Gastrocnemius medialis (tissue), 4 donors: Measurements from ENCODE around the gene RIPOR1. TPM values are rescaled to one million over a fixed set of nuclear protein-coding genes. Genes with fewer than 3 reads are reported as not detected.

Experiments
- ATAC-seq, 2 donors: fragments of 150-250 bp; one replicate each; pipeline ENCODE4 v1.9.1; 2016
- DNase-seq, 2 donors: peaks; one replicate each; pipeline ENCODE4 v3.0.0-alpha.2; 2019
- H3K27ac ChIP-seq, 4 donors: fragments of 200-600 bp; sonication (generic); 1 replicate in 1 of 4; 2 replicates in 3 of 4; pipeline ENCODE4 v1.5.1; 2016 to 2018; ENCODE audit warnings: mild to moderate bottlenecking in 2 of 4, moderate library complexity in 1 of 4
- H3K27me3 ChIP-seq, 3 donors: fragments of 200-600 bp; sonication (generic) in 2 of 3; 1 replicate in 1 of 3; 2 replicates in 2 of 3; pipeline versions ENCODE4 v1.5.1 to v1.6.0; 2016 to 2019; ENCODE audit warnings: mild to moderate bottlenecking in 1 of 3, moderate library complexity in 1 of 3
- H3K36me3 ChIP-seq, 2 donors: fragments of 200-600 bp; sonication (generic) in 1 of 2; one replicate each; pipeline ENCODE4 v1.5.1; 2017 to 2018
- H3K4me1 ChIP-seq, 2 donors: fragments of 200-600 bp; sonication (generic) in 1 of 2; one replicate each; pipeline ENCODE4 v1.5.1; 2016 to 2017; ENCODE audit warnings: mild to moderate bottlenecking in 2 of 2
- H3K4me3 ChIP-seq, 4 donors: fragments of 200-600 bp; sonication (generic) in 3 of 4; 1 replicate in 1 of 4; 2 replicates in 3 of 4; pipeline ENCODE4 v1.5.1; 2016 to 2019; ENCODE audit warnings: mild to moderate bottlenecking in 2 of 4
- H3K9me3 ChIP-seq, 3 donors: fragments of 200-600 bp; sonication (generic) in 2 of 3; 1 replicate in 1 of 3; 2 replicates in 2 of 3; pipeline ENCODE4 v1.5.1; 2016 to 2019
- POLR2A ChIP-seq, 2 donors: fragments of 450-650 bp; IDR thresholded peaks; one replicate each; pipeline ENCODE4 v1.6.1; 2017; ENCODE audit warnings: antibody characterized with exemption in 2 of 2, mild to moderate bottlenecking in 2 of 2, moderate library complexity in 2 of 2
- in situ Hi-C, 4 donors: fragments of 200-750 bp; cut with MboI; loops; one replicate each; pipeline versions ENCODE4 v1.15.0 to v1.8.0; 2017; ENCODE audit warnings: low sequenced_read_pairs in 4 of 4
- intact Hi-C: fragments of 100-400 bp; cut with DNase I; formaldehyde crosslinking; loops from one replicate; pipeline ENCODE4 v1.15.1; 2023; ENCODE audit warnings: low total_unique reads
- total RNA-seq, 4 donors: library from RNA; depleted of rRNA; stranded (reverse); fragments of >200 nt; gene quantifications; one replicate each; pipeline versions ENCODE4 v1.1.0 to v1.2.3, GENCODE V29; 2016
- TF ChIP-seq, protein P1 (sequence below), 5 experiments: fragments of 450-650 bp in 3 of 5; fragments of 200-600 bp in 2 of 5; sonication (generic) in 2 of 5; IDR thresholded peaks in 4 of 5; conservative IDR thresholded peaks in 1 of 5; 1 replicate in 4 of 5; 2 replicates in 1 of 5; pipeline ENCODE4 v1.5.1; 2016 to 2019; ENCODE audit warnings: antibody characterized with exemption in 5 of 5, mild to moderate bottlenecking in 3 of 5, moderate library complexity in 3 of 5

Gene RIPOR1
- total RNA-seq, 4 donors from 2014 or later: 10.6 to 65.4 (median 25.1) TPM

- Histone ChIP-seq H3K27me3 (no peaks in the 10 kb centered on the region), H3K4me3 (no peak overlapping the region), H3K27ac (no peak overlapping the region), H3K4me1 (peaks cover 9 to 31% of the 10 kb centered on the region in 2 donors), H3K36me3 (peaks cover 0 to 54% of the 10 kb centered on the region in 2 donors), H3K9me3 (no peaks in the 10 kb centered on the region)
- intact Hi-C loops: no loop called here
- TF ChIP-seq, protein P1, sequence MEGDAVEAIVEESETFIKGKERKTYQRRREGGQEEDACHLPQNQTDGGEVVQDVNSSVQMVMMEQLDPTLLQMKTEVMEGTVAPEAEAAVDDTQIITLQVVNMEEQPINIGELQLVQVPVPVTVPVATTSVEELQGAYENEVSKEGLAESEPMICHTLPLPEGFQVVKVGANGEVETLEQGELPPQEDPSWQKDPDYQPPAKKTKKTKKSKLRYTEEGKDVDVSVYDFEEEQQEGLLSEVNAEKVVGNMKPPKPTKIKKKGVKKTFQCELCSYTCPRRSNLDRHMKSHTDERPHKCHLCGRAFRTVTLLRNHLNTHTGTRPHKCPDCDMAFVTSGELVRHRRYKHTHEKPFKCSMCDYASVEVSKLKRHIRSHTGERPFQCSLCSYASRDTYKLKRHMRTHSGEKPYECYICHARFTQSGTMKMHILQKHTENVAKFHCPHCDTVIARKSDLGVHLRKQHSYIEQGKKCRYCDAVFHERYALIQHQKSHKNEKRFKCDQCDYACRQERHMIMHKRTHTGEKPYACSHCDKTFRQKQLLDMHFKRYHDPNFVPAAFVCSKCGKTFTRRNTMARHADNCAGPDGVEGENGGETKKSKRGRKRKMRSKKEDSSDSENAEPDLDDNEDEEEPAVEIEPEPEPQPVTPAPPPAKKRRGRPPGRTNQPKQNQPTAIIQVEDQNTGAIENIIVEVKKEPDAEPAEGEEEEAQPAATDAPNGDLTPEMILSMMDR (IDR thresholded peaks at IDR 0.05 in 4 of 5, conservative IDR thresholded peaks at IDR 0.05 in 1 of 5): no peak
- TF ChIP-seq POLR2A (IDR thresholded peaks at IDR 0.05): no peak
- no peak for DNase-seq
- no peak for ATAC-seq
- in situ Hi-C loops: loop anchor here in 1 of 4 donors (10.0 kb wide), 1 partner anchor 104 kb away; the partner anchor contains the start of gene CARMIL2
Measured at GRCh38 chr16:67540756-67541155, 12.1 kb downstream of the RIPOR1 start.

GRCh38 chr16:67541391-67542263 is 13.0 kb downstream of the RIPOR1 start:
- Histone ChIP-seq H3K4me3 (no peak overlapping the region), H3K36me3 (peaks cover 0 to 62% of the 10 kb centered on the region in 2 donors), H3K27ac (peak overlapping the region in 3 of 4 donors; percentile 6 to 31 (median 8)), H3K9me3 (no peaks in the 10 kb centered on the region), H3K27me3 (no peaks in the 10 kb centered on the region), H3K4me1 (peaks cover 18 to 35% of the 10 kb centered on the region in 2 donors)
- intact Hi-C loops: no loop called here
- TF ChIP-seq POLR2A (IDR thresholded peaks at IDR 0.05): no peak
- TF ChIP-seq, protein P1 (IDR thresholded peaks at IDR 0.05 in 4 of 5, conservative IDR thresholded peaks at IDR 0.05 in 1 of 5): no peak
- no peak for ATAC-seq
- DNase-seq: no peak
- in situ Hi-C loops: loop anchor here in 1 of 4 donors (10.0 kb wide), 1 partner anchor 103 kb away; the partner anchor contains the start of gene CARMIL2

GRCh38 chr16:67542464-67542863 is 13.8 kb downstream of the RIPOR1 start:
- Histone ChIP-seq H3K27me3 (no peaks in the 10 kb centered on the region), H3K9me3 (no peaks in the 10 kb centered on the region), H3K4me3 (no peak overlapping the region), H3K36me3 (peaks cover 0 to 62% of the 10 kb centered on the region in 2 donors), H3K27ac (peak overlapping the region in 3 of 4 donors; percentile 6 to 31 (median 8)), H3K4me1 (peaks cover 26 to 37% of the 10 kb centered on the region in 2 donors)
- no peak for DNase-seq
- no peak for ATAC-seq
- in situ Hi-C loops: loop anchor here in 1 of 4 donors (10.0 kb wide), 1 partner anchor 102 kb away; the partner anchor contains the start of gene CARMIL2
- TF ChIP-seq POLR2A (IDR thresholded peaks at IDR 0.05): no peak
- TF ChIP-seq, protein P1 (IDR thresholded peaks at IDR 0.05 in 4 of 5, conservative IDR thresholded peaks at IDR 0.05 in 1 of 5): no peak
- intact Hi-C loops: no loop called here

- Histone ChIP-seq H3K9me3 (no peaks in the 10 kb centered on the region), H3K36me3 (peaks cover 0 to 62% of the 10 kb centered on the region in 2 donors), H3K27ac (no peak overlapping the region), H3K4me3 (no peak overlapping the region), H3K4me1 (peaks cover 30 to 40% of the 10 kb centered on the region in 2 donors), H3K27me3 (no peaks in the 10 kb centered on the region)
- in situ Hi-C loops (loop anchor here in 1 of 4 donors (10.0 kb wide), 1 partner anchor 102 kb away; the partner anchor contains the start of gene CARMIL2), intact Hi-C loops (no loop called here)
- DNase-seq (no peak), ATAC-seq (no peak)
- TF ChIP-seq, protein P1 (IDR thresholded peaks at IDR 0.05 in 4 of 5, conservative IDR thresholded peaks at IDR 0.05 in 1 of 5): no peak
- no peak for TF ChIP-seq POLR2A (IDR thresholded peaks at IDR 0.05)
Measured at GRCh38 chr16:67543036-67543435, 14.4 kb downstream of the RIPOR1 start.
